ENCODE measurements around the gene ABCD1.
"Not testable (repeated sequence)": the region's sequence is repeated elsewhere in the genome, so short reads cannot be mapped to it uniquely, and the experiment has no call there.

ABCD1 gene

GRCh38 chrX:153736071-153736820 lies 11.6 kb downstream of the ABCD1 start:
- no peak for DNase-seq

- no peak for DNase-seq
These were observed 12.3 kb downstream of the ABCD1 start for GRCh38 chrX:153736871-153737441.

DNA sequence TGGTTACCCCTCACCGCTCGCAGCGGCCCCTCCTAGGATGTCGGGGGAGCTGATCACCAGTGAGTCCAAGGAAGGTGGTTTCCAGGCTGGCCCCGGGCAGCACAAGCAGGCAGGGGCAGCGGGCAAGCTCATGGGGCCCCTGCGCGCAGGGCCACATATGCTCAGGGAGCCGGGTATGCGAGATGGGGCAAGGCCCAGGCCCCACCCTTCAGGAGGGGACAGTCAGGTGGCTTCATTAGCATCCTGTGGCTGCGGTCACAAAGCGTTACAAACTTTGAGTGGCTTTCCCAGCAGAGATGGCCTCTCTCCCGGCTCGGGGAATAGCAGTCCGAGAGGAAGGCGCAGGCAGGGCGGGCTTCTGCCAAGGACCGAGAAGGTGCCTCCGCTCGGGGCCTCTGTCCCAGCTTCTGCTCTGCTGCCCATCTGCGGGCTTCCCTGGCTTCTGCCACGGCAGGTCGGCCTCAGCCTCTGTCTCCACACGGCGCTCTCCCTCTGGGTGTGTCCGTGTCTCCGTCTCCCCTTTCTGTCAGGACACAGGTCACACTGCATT lies 13.5 kb downstream of the ABCD1 start:
- no peak for DNase-seq

DNA sequence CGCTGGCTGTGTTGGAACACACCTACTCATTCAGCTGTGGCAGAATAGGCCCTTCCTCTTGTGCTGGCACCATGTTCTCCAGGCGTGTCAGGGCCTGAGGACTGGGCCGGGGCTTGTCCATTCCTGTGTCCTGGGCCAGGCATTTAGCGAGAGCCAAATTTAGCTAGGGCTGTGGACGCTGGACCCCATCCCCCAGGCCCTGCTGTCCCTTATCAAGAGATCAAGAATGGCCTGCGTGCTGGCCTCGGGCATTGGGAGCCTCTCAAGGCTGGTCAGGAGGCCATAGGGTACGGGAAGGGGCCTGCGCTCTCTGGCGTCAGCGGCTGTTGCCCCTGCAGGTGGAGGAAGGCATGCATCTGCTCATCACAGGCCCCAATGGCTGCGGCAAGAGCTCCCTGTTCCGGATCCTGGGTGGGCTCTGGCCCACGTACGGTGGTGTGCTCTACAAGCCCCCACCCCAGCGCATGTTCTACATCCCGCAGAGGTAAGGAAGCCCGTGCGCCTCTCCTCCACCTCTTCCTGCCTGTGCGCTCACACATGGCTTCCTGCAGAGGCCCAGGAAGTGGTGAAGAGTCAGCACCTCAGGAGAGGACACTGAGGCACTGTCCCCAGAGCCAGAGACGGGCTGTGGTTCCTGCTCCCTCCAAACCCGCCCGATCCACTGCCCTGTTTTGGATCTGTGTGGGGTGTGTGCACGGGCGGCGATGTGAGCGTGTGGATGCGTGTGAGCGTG lies 15.3 kb downstream of the ABCD1 start:
- DNase-seq: no peak

- DNase-seq: no peak
These were observed 16.1 kb downstream of the ABCD1 start for GRCh38 chrX:153740631-153741222.

- no peak for DNase-seq
These were observed 16.8 kb downstream of the ABCD1 start for GRCh38 chrX:153741446-153741845.

DNA sequence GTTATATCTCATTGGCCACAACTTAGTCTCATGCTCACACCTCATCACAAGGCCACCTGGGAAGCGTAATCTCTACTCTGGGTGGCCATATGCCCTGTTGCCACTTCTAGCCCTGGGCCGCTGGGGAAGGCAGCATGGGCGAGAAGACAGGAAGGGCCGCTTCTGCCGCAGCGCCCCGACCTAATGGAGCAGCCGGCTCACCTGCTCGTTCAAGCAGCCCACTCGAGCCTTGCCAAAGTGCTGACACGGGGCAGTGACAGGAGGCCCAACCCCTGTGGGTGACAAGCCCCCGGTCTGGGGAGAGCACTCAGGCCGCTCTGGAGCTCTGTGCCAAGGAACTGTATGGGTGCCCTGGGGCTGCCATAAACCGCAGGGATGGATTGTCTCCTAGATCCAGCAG lies 17.5 kb downstream of the ABCD1 start:
- DNase-seq: not testable (repeated sequence)

GRCh38 chrX:153742796-153743467 lies 18.3 kb downstream of the ABCD1 start:
- not testable (repeated sequence) for DNase-seq

GRCh38 chrX:153743468-153744209 lies 19.0 kb downstream of the ABCD1 start:
- DNase-seq: not testable (repeated sequence)

GRCh38 chrX:153744210-153745066 lies 19.8 kb downstream of the ABCD1 start:
- no peak for DNase-seq

DNA sequence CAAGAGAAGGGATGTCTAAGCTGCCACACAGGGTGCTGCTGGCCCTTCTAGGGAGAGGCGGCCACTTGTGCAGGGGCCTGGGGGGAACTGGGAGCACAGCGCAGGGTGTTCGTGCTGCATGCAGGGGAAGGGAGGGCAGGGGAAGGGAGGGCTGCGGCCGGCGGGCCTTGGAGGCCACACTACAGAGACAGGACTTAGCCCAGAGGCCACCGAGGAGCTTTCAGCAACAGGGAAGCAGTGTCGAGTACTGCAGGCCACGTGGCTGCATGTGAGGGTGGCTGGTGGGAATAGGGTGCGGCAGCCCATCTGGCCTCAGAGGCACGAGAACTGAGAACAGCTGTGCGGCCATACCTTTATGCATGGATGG lies 20.4 kb downstream of the ABCD1 start:
- DNase-seq: not testable (repeated sequence)

- no peak for DNase-seq
These were observed 21.7 kb downstream of the ABCD1 start for GRCh38 chrX:153746359-153746758.

- DNase-seq: not testable (repeated sequence)
These were observed 22.3 kb downstream of the ABCD1 start for GRCh38 chrX:153746991-153747390.

DNA sequence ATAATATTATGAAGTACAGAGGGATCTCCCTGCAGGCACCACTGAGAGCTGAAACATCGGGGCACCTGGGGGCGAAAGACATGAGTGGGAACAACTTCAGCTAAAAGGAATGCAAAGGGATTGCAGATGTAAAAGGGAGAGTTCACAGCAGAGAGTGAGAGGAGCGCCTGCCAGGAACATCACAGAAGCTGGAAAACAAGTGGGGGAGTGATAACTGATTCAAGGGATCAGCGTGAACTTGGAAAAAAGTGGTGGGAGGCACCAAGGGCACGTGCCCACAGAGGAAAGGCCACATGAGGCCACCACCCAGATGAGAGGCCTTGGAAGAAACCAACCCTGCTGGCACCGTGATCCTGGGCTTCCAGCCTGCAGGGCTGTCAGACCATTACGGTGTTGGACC lies 24.4 kb downstream of the ABCD1 start:
- not testable (repeated sequence) for DNase-seq

GRCh38 chrX:153750127-153750774 lies 25.6 kb downstream of the ABCD1 start:
- DNase-seq: no peak

DNA sequence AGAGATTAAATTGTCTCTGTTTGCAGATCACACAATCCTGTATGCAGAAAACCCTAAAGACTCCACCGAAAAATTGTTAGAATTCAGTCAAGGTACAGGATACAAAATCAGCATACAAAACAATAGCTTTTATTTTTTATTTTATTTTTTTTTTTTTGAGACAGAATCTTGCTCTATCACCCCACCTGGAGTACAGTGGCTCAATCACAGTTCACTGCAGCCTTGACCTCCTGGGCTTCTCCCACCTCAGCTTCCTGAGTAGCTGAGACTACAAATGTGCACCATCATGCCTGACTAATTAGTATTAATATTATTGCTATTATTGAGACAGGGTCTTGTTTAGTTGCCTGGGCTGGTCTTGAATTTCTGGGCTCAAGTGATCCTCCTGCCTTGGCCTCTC lies 30.5 kb downstream of the ABCD1 start:
- no peak for DNase-seq

- no peak for DNase-seq
These were observed 37.2 kb downstream of the ABCD1 start for GRCh38 chrX:153761863-153762262.

DNA sequence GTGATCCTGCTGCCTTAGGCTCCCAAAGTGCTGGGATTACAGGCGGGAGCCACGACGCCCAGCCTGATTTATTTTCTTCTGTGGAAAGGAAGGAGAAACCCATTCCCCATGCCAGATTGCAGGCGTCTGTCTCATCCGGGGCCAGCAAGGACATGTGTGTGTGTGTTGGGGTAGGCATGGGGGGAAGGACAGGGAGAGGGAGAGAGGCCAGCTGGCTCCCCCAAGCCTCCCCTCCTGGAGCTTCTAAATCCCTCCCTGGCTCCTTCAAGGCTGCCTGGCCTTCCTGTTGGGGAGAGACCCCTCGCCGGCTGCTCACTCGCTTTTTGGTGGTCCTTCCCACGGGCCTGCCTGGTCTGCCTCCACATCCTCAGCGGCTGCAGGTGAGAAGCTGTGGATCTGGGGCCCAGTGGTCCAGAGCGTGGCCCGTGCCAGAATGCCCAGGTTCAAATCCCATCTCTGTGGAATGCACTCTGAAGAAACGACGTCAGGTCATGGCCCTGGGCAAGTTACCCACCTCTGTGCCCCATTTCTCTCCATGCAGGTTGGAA lies 38.0 kb downstream of the ABCD1 start:
- DNase-seq: no peak

DNA sequence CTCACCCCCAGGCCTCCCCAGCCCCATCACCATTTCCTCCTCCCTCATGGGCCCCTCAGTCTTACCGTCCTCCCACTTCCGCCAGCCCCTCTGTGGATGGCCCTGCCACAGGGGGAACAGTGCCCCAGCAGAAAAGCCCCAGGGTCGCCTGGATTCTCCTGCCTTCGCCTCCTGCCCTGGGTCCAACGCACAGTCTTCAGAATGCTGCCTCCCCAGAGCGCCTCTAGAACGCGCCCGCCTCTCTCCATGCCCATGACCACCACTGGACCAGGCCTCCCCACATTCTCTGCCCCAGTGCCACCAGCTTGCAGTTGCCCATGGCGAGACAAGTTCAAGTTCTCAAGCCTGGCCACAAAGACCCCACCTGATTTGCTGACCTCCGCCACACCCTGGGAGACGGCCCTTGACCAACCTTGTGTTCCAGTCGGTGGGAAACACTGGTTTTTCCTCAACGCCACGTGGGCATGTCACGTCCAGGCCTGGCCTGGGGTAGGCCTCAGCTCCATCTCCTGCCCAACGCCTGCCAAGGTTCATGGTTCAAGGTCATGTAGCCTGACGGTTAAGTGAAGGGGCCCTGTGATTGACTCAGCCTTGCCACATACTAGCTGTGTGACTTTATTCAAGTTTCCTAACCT lies 38.8 kb downstream of the ABCD1 start:
- no peak for DNase-seq
